8988T (cell line): ENCODE measurements around the gene ANTXR1.

Source experiments
- DNase-seq: peaks from one replicate; pipeline ENCODE4 v3.0.0; 2011

ANTXR1 gene

DNA sequence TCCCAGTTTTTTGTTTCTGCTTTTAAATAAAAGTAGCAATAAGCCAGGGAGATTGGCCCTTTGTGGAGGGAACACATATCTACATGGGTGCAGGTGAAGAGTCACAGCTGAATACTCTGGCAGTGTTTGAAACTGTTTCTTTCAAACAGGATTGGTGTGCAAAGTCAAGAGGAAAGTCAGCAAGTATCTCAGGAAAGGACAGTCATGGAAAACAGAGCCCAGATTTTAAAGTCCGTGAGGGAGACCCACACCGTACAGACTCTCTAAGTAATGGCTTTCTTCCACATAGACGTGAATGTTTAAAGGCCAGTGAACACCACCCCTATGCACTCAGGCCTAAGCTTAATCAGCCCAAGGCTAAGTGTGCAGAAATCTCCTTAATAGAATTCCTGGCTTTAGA is 278.7 kb downstream of the ANTXR1 start:
- DNase-seq: no peak

DNA sequence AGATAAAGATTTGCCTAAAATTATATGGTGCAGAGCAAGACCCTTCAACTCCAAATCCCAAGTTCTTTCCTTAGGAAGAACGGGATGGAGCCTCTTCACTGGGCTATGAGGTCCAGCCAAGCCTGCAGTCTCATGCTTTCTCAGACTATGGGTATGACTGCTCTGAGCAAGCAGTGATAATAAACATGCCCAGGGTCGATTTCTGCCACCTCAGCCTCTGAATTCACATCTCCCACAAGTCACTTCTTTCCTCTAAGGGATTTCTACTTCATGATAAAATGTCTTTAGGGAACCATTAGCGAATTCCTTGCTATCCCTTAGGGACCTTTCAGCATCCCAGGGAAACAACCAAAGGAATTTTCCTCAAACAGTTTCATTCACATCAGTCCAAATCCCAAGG is 279.3 kb downstream of the ANTXR1 start:
- DNase-seq: no peak

DNA sequence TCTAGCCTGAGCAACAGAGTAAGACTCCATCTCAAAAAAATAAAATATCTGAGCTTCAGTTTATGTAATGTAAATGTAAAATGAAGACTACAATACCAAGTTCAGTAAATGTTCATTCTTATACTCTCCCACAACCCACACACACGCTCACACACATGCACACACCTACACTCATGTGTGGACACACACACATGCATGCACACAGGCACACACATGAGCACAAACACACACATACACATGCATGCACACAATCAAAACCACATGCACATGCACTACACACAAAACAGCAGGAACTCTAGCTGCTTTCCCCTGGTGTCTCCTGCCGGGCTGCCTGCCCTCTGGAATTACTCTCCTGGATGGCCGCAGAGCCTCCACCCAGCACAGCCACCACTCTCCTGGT is 283.4 kb downstream of the ANTXR1 start:
- no peak for DNase-seq

DNA sequence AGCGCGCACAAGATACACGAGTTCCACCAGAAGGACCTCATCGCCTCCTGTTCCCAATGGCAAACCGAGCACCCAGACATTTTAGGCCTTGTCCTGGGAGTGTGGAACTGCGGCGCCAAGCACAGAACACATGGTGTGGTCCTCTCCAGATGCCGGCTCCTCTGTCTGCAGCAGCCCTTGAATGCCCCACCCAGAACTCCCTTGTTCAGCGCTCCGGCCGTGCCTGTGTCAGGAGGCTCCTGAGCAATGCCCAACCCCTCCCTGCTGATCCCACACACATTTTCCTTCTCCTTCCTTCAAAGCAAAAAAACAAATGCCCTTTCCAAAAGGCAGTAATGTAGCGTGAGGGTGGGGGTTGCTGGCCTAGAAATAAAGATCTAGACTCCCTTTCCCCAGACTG is 284.2 kb downstream of the ANTXR1 start:
- DNase-seq: no peak

DNA sequence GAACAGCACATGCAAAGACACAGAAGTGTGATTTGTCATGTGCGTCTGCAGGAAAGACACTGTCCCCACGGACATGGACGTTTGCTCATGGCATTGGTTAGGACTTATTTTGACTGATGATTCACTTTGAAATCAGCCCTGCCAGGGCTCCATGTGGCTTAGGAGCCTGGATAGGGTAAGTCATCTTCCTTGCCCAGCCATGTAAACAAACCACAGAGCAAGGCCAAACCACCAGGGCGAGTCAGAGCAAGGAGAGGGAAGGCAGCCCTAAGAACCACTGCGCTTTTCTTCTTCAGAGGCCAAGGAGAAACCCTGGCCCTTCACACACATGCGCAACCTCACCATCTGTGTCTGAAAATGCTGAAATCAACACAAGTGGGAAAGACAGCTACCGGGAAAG is 285.3 kb downstream of the ANTXR1 start:
- no peak for DNase-seq

DNA sequence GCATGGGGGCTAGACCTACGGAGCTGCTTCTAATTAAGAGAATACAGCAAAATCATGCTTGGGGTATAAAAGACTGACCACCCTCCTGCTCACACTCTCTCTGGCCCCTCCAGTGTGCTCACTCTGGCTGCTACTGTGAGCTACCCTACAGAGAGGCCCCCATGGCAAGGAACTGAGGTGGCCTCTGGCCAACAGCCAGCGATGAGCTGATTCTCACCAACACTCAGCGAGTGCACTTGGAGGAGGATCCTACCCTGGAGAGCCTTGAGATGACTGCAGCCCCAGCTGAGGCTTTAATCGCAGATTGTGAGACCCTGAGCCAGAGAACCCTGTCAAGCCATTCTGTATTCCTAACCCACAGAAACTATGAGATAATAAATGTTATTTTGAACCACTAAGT is 285.9 kb downstream of the ANTXR1 start:
- no peak for DNase-seq
